GM19455 (cell line): ENCODE results near the gene SERP2.

Source experiments
- ATAC-seq: cut with Tn5 transposase; IDR thresholded peaks from one replicate; pipeline ENCODE4 v1.9.1; 2021; ENCODE audit not compliant: unreplicated experiment

The SERP2 gene

DNA sequence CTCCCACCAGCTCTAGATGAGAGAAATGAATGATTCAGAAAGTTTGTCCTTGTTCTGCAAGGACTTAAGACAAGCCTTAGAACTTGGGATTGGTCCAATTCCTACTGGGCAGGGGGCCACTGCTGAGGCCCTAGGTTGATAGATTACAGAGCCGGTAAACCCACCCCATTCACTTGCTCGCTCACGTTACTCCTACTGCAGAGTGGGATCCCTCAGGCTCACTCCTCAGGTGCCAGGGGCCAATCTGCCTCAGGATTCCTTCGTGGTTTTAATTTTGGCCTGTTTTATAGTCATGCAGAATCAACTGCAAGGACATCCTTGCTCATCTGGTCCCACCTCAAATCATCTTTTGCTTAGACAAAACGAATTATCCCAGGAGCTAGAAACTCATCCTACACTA lies 59.0 kb downstream of the SERP2 start:
- no peak for ATAC-seq

DNA sequence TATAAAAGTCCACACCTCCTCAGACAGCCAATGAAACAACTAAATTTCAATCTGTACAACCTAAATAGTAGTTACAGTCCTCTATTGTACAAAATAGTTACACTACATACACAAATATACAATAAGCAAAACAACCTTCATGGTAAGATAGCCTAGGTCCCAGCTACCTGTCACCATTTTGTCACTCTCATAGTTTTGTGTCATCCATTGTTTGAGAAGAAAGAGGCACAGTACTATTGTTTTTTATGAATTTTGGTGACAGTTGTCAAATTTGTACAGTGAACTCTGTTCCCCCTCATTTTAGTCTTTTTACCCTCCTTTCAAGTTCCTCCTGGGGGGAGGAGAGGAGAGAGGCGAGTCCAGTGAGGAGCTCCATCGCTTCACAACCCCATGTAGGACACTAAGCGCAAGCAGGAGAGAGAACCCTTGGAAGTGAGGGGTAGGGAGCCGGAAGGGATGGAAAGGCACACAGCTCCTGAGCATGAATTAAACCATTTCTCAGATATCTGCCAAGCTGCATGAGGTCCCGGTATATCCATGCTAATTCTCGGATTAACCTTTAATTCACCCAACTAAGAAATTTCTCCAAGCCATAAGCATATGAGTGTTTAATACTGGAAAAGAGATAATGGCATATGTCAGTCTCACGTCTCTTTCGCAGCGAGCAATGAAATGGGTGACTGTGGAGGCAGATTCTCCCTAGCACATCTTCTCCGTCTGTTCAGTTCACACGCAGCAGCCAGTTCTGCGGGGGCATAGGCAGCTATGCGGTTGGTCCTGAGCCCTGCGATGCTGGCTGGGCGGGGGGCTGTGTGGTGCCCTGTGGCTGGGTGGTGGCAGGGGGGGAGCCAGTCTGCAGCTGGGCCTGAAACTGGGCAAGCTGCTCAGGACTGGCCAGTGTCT lies 60.5 kb downstream of the SERP2 start:
- ATAC-seq = no peak

GRCh38 chr13:44434766-44435141 lies 61.1 kb downstream of the SERP2 start:
- ATAC-seq = no peak

DNA sequence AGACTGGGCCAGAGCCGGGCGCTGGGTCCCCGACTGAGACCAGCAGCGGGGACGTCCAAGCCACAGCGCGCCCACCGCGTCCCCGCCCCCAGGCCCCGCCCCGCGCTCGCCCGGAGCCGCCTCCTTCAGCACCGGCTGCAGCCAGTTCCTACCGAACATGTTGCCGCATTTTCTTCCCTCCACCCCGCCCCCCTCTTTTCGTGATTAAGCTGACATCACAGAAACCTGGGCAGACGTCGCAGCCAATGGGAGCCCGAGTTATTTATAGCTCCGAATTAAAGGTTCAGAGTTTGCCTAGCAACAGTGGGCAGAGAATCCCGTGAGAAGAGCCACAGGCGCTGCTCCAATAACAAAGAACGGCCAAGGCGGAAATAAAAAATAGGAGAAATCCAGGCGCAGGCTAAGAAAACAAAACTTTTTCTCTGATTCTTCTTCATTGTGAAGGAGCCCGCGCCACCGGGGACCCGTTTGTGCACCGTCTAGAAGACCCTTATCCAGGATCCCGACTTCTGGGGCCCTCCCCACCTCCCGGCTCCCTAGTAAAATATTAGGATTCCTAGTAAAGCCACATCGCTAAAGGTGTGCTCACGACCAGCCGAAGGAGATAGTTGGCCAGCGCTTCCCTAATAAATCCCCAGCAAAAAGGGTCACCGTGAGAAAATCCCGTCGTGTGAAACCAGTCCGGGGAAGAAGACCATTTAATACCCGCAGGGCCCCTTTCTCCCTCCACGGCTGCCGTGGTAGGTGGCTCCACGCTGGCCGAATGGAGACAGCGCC lies 61.7 kb downstream of the SERP2 start:
- ATAC-seq = peak; percentile 66

DNA sequence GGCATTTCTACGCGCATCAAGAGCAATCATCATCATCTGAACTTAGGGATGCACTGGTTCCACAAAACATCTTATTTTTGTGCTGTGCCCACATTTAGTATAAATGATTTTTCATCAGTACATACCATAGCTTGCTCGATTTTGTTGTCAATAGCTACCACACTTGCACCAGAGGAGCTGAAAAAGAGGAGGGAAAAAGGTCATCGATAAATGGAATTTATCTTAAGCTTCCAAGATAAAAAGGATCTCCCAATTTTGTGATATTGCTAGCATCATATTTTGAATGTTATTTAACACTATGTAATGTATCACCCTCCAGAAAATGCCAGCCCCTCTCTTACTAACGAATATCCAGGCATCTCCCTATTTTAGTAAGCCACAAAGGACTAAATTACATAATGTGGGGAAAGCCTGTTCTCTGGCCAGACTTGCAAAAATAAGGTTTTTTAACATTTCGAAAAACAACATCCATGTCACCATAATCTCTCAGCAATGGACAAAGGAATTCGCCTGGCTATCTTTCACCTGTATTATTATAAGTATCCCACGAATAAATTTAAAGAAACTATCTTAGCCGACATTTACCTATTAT lies 62.4 kb downstream of the SERP2 start:
- ATAC-seq = no peak

- ATAC-seq = no peak
Measured at GRCh38 chr13:44436589-44437337, 63.1 kb downstream of the SERP2 start.

DNA sequence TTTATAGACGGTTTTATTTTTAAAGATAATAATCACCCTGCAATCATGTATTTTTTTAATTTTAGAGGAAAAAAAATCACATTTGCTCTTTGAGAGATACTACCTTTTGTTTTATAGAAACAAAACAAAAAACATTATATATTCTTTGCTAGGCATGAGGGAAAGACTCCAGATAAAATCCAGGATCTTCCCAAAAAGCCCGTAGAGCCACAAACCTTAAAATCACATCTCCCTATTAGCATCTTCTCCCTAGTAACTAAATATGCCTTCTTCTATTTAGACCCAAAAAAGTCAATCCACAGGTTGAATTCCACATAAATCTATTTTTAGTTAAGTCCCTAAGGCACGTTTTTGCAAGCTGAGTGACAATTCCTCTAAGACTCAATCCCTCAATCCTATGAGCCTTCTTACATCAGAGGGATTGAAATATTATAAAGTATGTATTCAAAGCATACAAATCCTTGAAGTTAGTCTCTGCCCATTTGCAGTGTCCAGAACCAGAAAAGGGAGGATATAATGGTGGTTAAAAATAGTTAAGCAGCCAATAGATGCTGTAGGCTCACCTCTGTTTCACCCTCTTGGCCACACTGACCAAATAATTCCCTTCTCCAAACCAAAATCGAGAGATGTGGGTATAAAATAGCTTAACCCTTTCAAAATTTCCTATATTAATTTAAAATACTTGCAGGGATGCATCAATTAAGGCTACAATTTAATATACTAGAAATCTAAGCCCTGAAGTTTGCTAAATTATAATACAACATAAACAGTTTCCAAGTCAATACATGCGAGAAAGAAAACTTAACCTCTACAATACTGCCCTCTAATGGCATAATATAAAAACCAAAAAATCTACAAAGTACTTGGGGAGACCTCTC lies 64.0 kb downstream of the SERP2 start:
- ATAC-seq = no peak

- no peak for ATAC-seq
Measured at GRCh38 chr13:44438234-44438579, 64.6 kb downstream of the SERP2 start.

- no peak for ATAC-seq
Measured at GRCh38 chr13:44439452-44440024, 65.9 kb downstream of the SERP2 start.

DNA sequence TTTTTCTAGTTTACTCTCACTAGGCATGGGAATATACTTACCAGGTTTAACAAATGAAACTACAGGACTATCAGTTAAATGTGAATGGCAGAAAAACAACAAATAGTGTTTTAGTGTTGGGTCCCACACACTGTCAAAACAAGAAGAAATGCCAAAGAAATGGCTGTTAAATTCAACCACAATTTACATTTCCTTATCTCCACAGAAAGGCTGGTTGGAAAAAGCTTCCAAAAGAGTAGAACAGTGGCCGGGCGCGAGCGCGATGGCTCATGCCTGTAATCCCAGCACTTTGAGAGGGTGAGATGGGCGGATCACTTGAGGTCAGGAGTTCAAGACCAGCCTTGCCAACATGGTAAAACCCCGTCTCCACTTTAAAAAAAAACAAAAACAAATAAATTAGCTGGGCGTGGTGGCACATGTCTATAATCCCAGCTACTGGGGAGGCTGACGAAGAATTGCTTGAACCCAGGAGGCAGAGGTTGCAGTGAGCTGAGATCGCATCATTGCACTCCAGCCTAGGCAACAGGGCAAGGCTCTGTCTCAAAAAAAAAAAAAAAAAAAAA lies 66.5 kb downstream of the SERP2 start:
- no peak for ATAC-seq
